Hepatocyte (in vitro differentiated cells): ENCODE results near the gene SERTAD1. TPM values are rescaled to one million over a fixed set of nuclear protein-coding genes. Genes with fewer than 3 reads are reported as not detected.
A peak's percentile ranks its signal among the peaks of the same experiment; 100 is the strongest.

Source experiments
- DNase-seq: peaks from one replicate; pipeline ENCODE4 v3.0.0-alpha.2; 2016; ENCODE audit warnings: low spot score
- H2AFZ ChIP-seq: fragments of 200-600 bp; sonication (generic); 2 replicates; pipeline ENCODE4 v1.6.0; 2016; ENCODE audit warnings: antibody characterized with exemption, mild to moderate bottlenecking
- H3K27ac ChIP-seq: fragments of 200-600 bp; sonication (generic); 2 replicates; pipeline ENCODE4 v1.5.1; 2016; ENCODE audit warnings: mild to moderate bottlenecking
- H3K27me3 ChIP-seq: fragments of 200-600 bp; sonication (generic); 2 replicates; pipeline ENCODE4 v1.6.1; 2016
- H3K36me3 ChIP-seq: fragments of 200-600 bp; sonication (generic); replicated peaks from 2 replicates; pipeline ENCODE4 v1.5.1; 2016; ENCODE audit warnings: low read depth; ENCODE audit not compliant: insufficient read depth
- H3K4me1 ChIP-seq: fragments of 200-600 bp; sonication (generic); 2 replicates; pipeline ENCODE4 v1.5.1; 2016; ENCODE audit warnings: mild to moderate bottlenecking, moderate library complexity; ENCODE audit not compliant: insufficient read depth
- H3K4me2 ChIP-seq: fragments of 200-600 bp; sonication (generic); 2 replicates; pipeline ENCODE4 v1.6.0; 2016
- H3K4me3 ChIP-seq: fragments of 200-600 bp; sonication (generic); 2 replicates; pipeline ENCODE4 v1.5.1; 2016; ENCODE audit warnings: mild to moderate bottlenecking
- H3K79me2 ChIP-seq: fragments of 200-600 bp; sonication (generic); 2 replicates; pipeline ENCODE4 v1.6.0; 2017; ENCODE audit warnings: mild to moderate bottlenecking
- H3K9me2 ChIP-seq: fragments of 200-600 bp; sonication (generic); replicated peaks from 2 replicates; pipeline ENCODE4 v1.6.0; 2017; ENCODE audit warnings: mild to moderate bottlenecking; ENCODE audit not compliant: insufficient read depth
- H3K9me3 ChIP-seq: fragments of 200-600 bp; sonication (generic); 2 replicates; pipeline ENCODE4 v1.5.1; 2016; ENCODE audit warnings: low read depth, mild to moderate bottlenecking
- H4K20me1 ChIP-seq: fragments of 200-600 bp; sonication (generic); 2 replicates; pipeline ENCODE4 v1.6.0; 2016; ENCODE audit warnings: mild to moderate bottlenecking; ENCODE audit not compliant: insufficient read depth, poor library complexity, severe bottlenecking
- CTCF ChIP-seq: fragments of 200-600 bp; sonication (generic); IDR thresholded peaks from 2 replicates; pipeline ENCODE4 v1.5.1; 2016; ENCODE audit warnings: antibody characterized with exemption, mild to moderate bottlenecking; ENCODE audit not compliant: poor library complexity
- EZH2 ChIP-seq: fragments of 200-600 bp; sonication (generic); IDR thresholded peaks from 2 replicates; pipeline ENCODE4 v1.6.1; 2016; ENCODE audit warnings: antibody characterized with exemption, mild to moderate bottlenecking, borderline replicate concordance
- EZH2phosphoT487 ChIP-seq: fragments of 200-600 bp; sonication (generic); IDR thresholded peaks from one replicate; pipeline ENCODE4 v1.6.1; 2018; ENCODE audit warnings: antibody characterized with exemption, mild to moderate bottlenecking, low read depth, moderate library complexity; ENCODE audit not compliant: unreplicated experiment, severe bottlenecking
- WGBS: methylation state at CpG from one replicate; pipeline ENCODE4 v1.1.6; 2016; ENCODE audit warnings: low lambda C conversion rate; ENCODE audit errors: missing lambda C conversion rate; 5-methylcytosine and 5-hydroxymethylcytosine counted together
- polyA plus RNA-seq: library from polyadenylated mRNA; unstranded; fragments of >200 nt; fragmentation: Nextera tagmentation; extraction: Ambion mirVana; gene quantifications from 2 replicates; pipeline ENCODE4 v1.2.1, GENCODE V29; 2016
- total RNA-seq: library from RNA; depleted of rRNA; stranded (reverse); fragments of >200 nt; gene quantifications from 2 replicates; pipeline ENCODE4 v1.2.3, GENCODE V29; 2014

The SERTAD1 gene
- total and polyA plus RNA-seq, 2 experiments from 2014 or later = 17.1 to 17.9 TPM

- no peaks in the 10 kb centered on the region for H3K9me3 ChIP-seq
- no peaks in the 10 kb centered on the region for H3K36me3 ChIP-seq
- no peak overlapping the region for H3K27ac ChIP-seq
- no peaks in the 10 kb centered on the region for H3K27me3 ChIP-seq
- no peaks in the 10 kb centered on the region for H4K20me1 ChIP-seq
- 95% methylated on average over 15 of the region's 41 CpGs for WGBS
- no peak overlapping the region for H2AFZ ChIP-seq
- no peaks in the 10 kb centered on the region for H3K79me2 ChIP-seq
- no peaks in the 10 kb centered on the region for H3K9me2 ChIP-seq
- H3K4me3 ChIP-seq = no peak overlapping the region
- no peak for TF ChIP-seq CTCF
- TF ChIP-seq EZH2phosphoT487 = no peak
- TF ChIP-seq EZH2 = no peak
- no peaks in the 10 kb centered on the region for H3K4me1 ChIP-seq
- no peak overlapping the region for H3K4me2 ChIP-seq
- DNase-seq = no peak
Measured at GRCh38 chr19:40393894-40394815, 31.6 kb downstream of the SERTAD1 start.

- no peak overlapping the region for H3K27ac ChIP-seq
Measured at GRCh38 chr19:40392894-40393517, 32.8 kb downstream of the SERTAD1 start.

DNA sequence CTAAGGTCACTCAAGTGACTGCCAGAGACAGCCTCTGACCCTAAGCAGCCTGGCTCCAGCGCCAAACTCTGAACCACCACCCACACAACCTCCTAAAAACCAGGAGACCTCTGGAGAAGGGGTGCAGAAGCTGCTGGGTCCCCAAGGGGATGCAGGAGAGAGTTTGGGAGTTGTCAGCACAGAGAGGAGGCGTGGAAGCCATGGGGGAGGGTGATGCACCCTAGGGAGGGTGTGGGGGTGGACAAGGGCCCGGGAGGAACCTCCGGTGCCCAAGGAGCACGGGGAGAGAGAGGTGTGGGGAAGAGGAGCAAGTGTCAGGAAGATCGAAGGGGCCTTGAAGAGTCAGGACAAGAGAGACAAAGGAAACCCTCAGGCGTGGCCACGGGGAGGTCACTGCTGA, 33.7 kb downstream of the SERTAD1 start:
- Histone ChIP-seq H3K36me3 (no peaks in the 10 kb centered on the region), H4K20me1 (no peaks in the 10 kb centered on the region), H3K79me2 (no peaks in the 10 kb centered on the region), H3K4me3 (no peak overlapping the region), H2AFZ (no peak overlapping the region), H3K9me3 (no peaks in the 10 kb centered on the region), H3K27ac (no peak overlapping the region), H3K9me2 (no peaks in the 10 kb centered on the region), H3K4me2 (no peak overlapping the region), H3K27me3 (no peaks in the 10 kb centered on the region), H3K4me1 (no peaks in the 10 kb centered on the region)
- DNase-seq = no peak
- 84% methylated on average over 7 of the region's 8 CpGs for WGBS
- no peak for TF ChIP-seq CTCF
- no peak for TF ChIP-seq EZH2
- no peak for TF ChIP-seq EZH2phosphoT487

More at GRCh38 chr19:40392894-40393517, 32.8 kb downstream of the SERTAD1 start:
- H4K20me1 ChIP-seq = no peaks in the 10 kb centered on the region
- peak; percentile 41 for DNase-seq
- WGBS = 71% methylated on average over 9 of the region's 9 CpGs
- no peak for TF ChIP-seq EZH2phosphoT487
- TF ChIP-seq CTCF = peak; percentile 13
- no peak for TF ChIP-seq EZH2
- H2AFZ ChIP-seq = no peak overlapping the region
- no peaks in the 10 kb centered on the region for H3K36me3 ChIP-seq
- H3K79me2 ChIP-seq = no peaks in the 10 kb centered on the region
- H3K9me3 ChIP-seq = no peaks in the 10 kb centered on the region
- H3K4me1 ChIP-seq = no peaks in the 10 kb centered on the region
- no peaks in the 10 kb centered on the region for H3K9me2 ChIP-seq
- no peak overlapping the region for H3K4me2 ChIP-seq
- H3K4me3 ChIP-seq = no peak overlapping the region
- no peaks in the 10 kb centered on the region for H3K27me3 ChIP-seq
